Measurements from ENCODE around the gene CHERP.

DNA sequence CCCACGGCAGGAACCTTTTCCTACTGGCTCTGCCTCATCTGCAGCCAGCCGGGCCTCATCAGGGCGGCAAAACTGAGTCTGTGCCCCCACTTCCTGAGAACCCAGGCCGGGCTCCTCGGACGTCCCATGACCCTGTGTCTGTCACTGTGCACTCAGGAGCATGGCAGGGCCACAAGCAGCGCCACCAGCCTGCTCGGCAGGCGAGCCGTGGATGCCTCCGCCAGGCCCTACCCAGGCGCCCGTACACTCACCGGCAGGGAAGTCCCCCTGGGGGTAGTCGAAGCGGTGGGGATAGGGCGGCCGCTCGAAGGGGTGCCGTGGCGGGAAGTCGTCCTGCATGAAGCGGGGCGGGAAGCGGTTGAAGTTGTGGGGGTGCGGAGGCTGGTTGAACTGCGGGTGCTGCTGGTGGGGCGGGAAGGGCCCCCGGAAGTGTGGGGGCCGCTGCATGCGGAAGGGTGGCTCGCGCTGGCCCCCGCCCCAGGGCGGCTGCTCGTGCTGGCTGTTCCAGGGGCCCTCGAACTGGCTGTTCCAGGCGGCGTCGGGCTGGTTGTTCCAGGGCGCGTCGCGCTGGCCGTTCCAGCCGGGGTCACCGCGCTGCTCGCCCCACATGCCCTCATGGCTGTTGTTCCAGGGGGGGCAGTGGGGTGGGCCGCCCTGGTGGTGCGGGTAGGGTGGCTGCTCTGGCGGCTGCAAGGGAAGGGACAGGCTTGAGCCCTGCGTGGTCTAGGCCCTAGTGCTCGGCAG lies 17.1 kb downstream of the CHERP start:
- no peak for TF ChIP-seq EZH2 (IDR thresholded peaks at IDR 0.05)
- no peak for TF ChIP-seq FOXP2 (optimal IDR thresholded peaks at IDR 0.05; ENCODE audit: control extremely low read depth, extremely low read length, insufficient read depth)
- TF ChIP-seq POLR2AphosphoS5 (IDR thresholded peaks at IDR 0.05; ENCODE audit: borderline replicate concordance, low read depth, low read length): no peak
